SJSA1 (cell line): ENCODE measurements around the gene PDHB. TPM values are rescaled to one million over a fixed set of nuclear protein-coding genes. Genes with fewer than 3 reads are reported as not detected.

Experiments used
- DNase-seq, 2 experiments: peaks; one replicate each; pipeline ENCODE4 v3.0.0-alpha.2; 2015 to 2020; ENCODE audit warnings: low spot score in 2 of 2, low read depth in 1 of 2
- H3K27ac ChIP-seq: fragments of 250-450 bp; sonication (Bioruptor Pico); 2 replicates; pipeline ENCODE4 v1.5.1; 2020; ENCODE audit warnings: mild to moderate bottlenecking, moderate library complexity
- H3K27me3 ChIP-seq: fragments of 250-450 bp; sonication (Bioruptor Pico); replicated peaks from 2 replicates; pipeline ENCODE4 v1.5.1; 2020; ENCODE audit warnings: mild to moderate bottlenecking, moderate library complexity
- H3K36me3 ChIP-seq: fragments of 250-450 bp; sonication (Bioruptor Pico); 2 replicates; pipeline ENCODE4 v1.5.1; 2020; ENCODE audit warnings: mild to moderate bottlenecking
- H3K4me1 ChIP-seq: fragments of 250-450 bp; sonication (Bioruptor Pico); replicated peaks from 2 replicates; pipeline ENCODE4 v1.6.1; 2021; ENCODE audit warnings: mild to moderate bottlenecking
- H3K4me3 ChIP-seq: fragments of 250-450 bp; sonication (Bioruptor Pico); 2 replicates; pipeline ENCODE4 v1.5.1; 2020; ENCODE audit warnings: mild to moderate bottlenecking
- H3K9me3 ChIP-seq: fragments of 250-450 bp; sonication (Bioruptor Pico); replicated peaks from 2 replicates; pipeline ENCODE4 v1.5.1; 2020; ENCODE audit warnings: mild to moderate bottlenecking
- total RNA-seq: library from RNA; depleted of rRNA; stranded (reverse); fragments of >200 nt; shearing (Covaris generic); gene quantifications from 2 replicates; pipeline ENCODE4 v1.2.3, GENCODE V29; 2014

PDHB gene
- total RNA-seq, 1 experiment from 2014 or later: 154 TPM

GRCh38 chr3:58404396-58404795 is 29.2 kb downstream of the PDHB start:
- Histone ChIP-seq H3K27me3 (no peaks in the 10 kb centered on the region), H3K4me1 (no peaks in the 10 kb centered on the region), H3K4me3 (no peak overlapping the region), H3K36me3 (peaks cover 3% of the 10 kb centered on the region; the same call in 1 of the 2 replicates), H3K27ac (no peak overlapping the region), H3K9me3 (no peaks in the 10 kb centered on the region)
- DNase-seq: no peak

DNA sequence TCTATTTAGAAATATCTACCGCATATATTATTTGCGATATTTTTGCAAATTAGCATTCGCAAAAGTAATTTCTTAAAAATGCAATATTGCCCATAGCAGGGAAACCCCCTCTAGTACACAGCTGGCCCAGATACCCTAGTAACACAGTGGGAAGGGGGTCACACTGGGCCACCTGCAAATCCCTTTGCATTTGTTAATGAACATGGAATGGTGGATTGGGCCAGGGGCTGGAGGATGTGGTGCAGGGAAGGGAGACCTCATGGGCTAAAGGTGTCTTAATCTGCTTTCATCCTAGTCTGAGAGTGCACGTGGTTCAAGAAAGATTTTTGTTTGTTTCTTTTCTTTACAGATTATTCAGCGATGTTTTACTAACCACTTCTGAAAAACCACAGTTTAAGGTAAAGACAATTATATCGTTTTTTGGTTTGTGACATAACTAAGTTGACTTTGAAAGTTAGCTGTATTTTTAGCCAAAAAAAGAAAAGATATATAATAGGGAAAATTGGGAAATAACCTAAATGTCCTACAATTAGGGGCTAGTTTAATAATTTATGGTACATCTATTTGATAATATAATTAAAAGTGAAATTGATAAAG is 30.0 kb downstream of the PDHB start:
- H3K27me3 ChIP-seq: no peaks in the 10 kb centered on the region
- peaks cover under 1% of the 10 kb centered on the region; the same call in 1 of the 2 replicates for H3K36me3 ChIP-seq
- H3K4me1 ChIP-seq: no peaks in the 10 kb centered on the region
- H3K27ac ChIP-seq: no peak overlapping the region
- no peak for DNase-seq
- H3K4me3 ChIP-seq: no peak overlapping the region
- H3K9me3 ChIP-seq: no peaks in the 10 kb centered on the region

- DNase-seq: no peak
- Histone ChIP-seq H3K36me3 (peaks cover 11% of the 10 kb centered on the region), H3K4me1 (no peaks in the 10 kb centered on the region), H3K4me3 (no peak overlapping the region), H3K9me3 (no peaks in the 10 kb centered on the region), H3K27me3 (no peaks in the 10 kb centered on the region), H3K27ac (no peak overlapping the region)
Observed at GRCh38 chr3:58398669-58399333, 34.8 kb downstream of the PDHB start.

- H3K4me3 ChIP-seq: no peak overlapping the region
- no peak for DNase-seq
- H3K27me3 ChIP-seq: no peaks in the 10 kb centered on the region
- no peak overlapping the region for H3K27ac ChIP-seq
- H3K4me1 ChIP-seq: no peaks in the 10 kb centered on the region; the same call in 1 of the 2 replicates
- H3K9me3 ChIP-seq: no peaks in the 10 kb centered on the region
- peaks cover 11% of the 10 kb centered on the region for H3K36me3 ChIP-seq
Observed at GRCh38 chr3:58394339-58394738, 39.3 kb downstream of the PDHB start.

GRCh38 chr3:58392181-58392580 is 41.5 kb downstream of the PDHB start:
- H3K4me3 ChIP-seq: no peak overlapping the region
- H3K9me3 ChIP-seq: no peaks in the 10 kb centered on the region
- H3K36me3 ChIP-seq: peaks cover 8% of the 10 kb centered on the region
- no peak overlapping the region for H3K27ac ChIP-seq
- peaks cover 20% of the 10 kb centered on the region for H3K4me1 ChIP-seq
- no peaks in the 10 kb centered on the region for H3K27me3 ChIP-seq
- DNase-seq: no peak

GRCh38 chr3:58391156-58391865 is 42.3 kb downstream of the PDHB start:
- H3K27ac ChIP-seq: no peak overlapping the region
- H3K4me1 ChIP-seq: peaks cover 29% of the 10 kb centered on the region
- H3K36me3 ChIP-seq: peaks cover 5% of the 10 kb centered on the region; the same call in 1 of the 2 replicates
- no peaks in the 10 kb centered on the region for H3K9me3 ChIP-seq
- no peak overlapping the region for H3K4me3 ChIP-seq
- H3K27me3 ChIP-seq: no peaks in the 10 kb centered on the region
- DNase-seq: no peak

DNA sequence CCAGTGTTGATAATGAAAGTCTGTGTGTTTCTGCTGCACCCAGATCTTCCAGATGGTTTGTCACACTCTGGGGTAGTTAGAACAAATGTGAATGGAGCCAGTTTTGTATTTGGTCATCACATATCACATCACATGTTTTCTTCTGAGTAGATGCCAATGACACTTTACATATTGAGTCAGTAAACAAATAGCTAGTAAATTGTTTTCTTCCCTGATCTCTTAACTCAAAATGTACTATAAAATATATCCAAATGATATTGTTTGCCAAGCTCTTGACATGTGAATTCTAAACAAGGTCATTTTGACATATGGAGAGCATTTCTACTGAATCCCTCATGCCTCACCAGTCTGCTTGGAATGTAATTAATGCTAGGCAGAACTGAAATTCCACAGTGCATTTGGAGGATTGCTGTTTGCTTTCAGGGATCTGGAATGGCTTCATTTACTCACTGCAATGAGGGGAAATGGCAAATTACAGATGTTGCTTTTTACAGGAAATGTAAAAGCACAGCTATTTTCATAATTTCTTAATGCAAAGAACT is 45.0 kb downstream of the PDHB start:
- H3K9me3 ChIP-seq: no peaks in the 10 kb centered on the region
- DNase-seq: peak in 1 of 2 experiments; percentile 46
- no peaks in the 10 kb centered on the region for H3K27me3 ChIP-seq
- H3K27ac ChIP-seq: peak overlapping the region; percentile 54; the same call in 1 of the 2 replicates
- H3K4me1 ChIP-seq: peaks cover 44% of the 10 kb centered on the region
- H3K4me3 ChIP-seq: no peak overlapping the region
- H3K36me3 ChIP-seq: no peaks in the 10 kb centered on the region

DNA sequence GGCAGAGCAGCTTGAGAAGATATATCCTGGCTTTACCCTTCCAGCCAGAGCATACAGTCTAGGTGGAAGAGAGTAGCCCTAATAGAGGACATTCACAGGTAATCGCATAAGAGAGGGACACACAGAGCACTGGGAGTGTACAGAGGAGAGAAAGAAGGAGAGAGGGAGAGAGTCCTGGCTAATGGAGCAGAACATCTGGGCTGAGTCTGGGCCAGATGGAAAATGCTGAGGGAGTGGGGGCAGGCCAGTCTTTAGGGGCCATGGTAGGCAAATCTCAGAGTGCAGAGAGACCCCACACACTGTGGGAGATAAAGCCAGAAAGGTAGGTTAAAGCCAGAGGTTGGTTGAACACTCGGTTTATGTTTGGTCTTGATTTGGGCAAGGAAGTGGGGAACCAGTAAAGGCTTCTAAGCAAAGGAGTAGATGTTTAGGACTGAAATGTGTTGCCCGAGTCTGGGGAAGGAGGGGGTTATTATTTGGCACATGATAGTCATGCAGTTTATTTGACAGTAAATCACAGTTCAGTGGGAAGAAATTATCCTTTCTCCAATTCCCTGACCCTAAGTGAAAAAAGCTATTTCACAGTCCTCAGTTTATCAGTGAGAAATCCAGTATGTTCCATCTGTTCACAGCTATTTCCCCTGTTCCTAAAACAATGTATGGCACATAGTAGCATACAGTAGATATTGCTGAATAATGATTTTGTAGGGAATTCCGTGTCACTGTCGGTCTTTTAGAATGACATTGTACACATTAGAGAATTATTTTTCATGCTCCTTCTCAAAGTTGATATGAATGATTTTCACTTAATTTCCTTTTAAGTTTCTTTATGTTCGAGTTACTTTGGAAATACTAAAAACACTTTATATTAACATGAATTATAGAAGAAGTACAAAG is 45.7 kb downstream of the PDHB start:
- Histone ChIP-seq H3K4me3 (no peak overlapping the region), H3K9me3 (no peaks in the 10 kb centered on the region), H3K27ac (peak overlapping the region; percentile 54; the same call in 1 of the 2 replicates), H3K27me3 (no peaks in the 10 kb centered on the region), H3K4me1 (peaks cover 52% of the 10 kb centered on the region), H3K36me3 (no peaks in the 10 kb centered on the region)
- DNase-seq: no peak

DNA sequence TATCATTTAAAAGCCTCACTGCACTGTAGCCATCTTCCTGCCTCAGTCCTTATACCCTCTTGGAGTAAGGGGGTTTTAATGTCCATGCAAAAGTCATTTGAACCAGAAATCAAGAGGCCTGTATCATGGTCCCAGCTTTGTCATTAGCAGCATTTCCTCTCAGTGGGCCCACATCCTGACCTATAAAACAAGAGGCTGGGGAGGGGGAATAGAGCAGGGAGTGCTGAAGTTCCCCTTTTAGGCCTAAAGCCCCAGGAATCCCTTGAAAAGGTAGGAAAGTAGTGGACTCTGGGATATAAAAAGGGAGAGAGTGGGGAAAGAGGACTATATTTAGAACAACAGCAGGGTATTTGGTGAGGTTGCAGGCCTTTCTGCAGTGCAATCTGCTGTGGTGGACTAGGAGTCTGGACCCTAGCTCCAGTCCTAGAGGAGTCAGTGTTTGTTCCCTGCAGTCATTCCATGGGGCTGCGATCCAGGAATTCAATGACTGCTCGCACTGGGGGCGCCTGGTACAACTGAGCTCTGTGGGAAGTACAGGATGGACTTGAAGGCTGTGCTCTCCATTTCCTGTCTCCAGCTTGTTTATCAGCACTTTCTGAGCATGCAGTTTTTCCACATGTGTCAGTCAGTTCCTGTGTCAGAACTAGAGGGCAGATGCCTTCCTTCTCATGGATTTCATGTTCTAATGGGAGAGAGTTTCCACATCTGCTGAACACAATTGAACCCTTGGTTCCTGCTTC is 46.8 kb downstream of the PDHB start:
- H3K9me3 ChIP-seq: no peaks in the 10 kb centered on the region
- H3K27me3 ChIP-seq: no peaks in the 10 kb centered on the region
- 0 out of 2 replicates have a peak, but pooled peaks cover 3% of the 10 kb centered on the region for H3K36me3 ChIP-seq
- peak overlapping the region; percentile 54 for H3K27ac ChIP-seq
- DNase-seq: peak; percentile 44 to 53
- H3K4me3 ChIP-seq: no peak overlapping the region
- peaks cover 52% of the 10 kb centered on the region for H3K4me1 ChIP-seq

DNA sequence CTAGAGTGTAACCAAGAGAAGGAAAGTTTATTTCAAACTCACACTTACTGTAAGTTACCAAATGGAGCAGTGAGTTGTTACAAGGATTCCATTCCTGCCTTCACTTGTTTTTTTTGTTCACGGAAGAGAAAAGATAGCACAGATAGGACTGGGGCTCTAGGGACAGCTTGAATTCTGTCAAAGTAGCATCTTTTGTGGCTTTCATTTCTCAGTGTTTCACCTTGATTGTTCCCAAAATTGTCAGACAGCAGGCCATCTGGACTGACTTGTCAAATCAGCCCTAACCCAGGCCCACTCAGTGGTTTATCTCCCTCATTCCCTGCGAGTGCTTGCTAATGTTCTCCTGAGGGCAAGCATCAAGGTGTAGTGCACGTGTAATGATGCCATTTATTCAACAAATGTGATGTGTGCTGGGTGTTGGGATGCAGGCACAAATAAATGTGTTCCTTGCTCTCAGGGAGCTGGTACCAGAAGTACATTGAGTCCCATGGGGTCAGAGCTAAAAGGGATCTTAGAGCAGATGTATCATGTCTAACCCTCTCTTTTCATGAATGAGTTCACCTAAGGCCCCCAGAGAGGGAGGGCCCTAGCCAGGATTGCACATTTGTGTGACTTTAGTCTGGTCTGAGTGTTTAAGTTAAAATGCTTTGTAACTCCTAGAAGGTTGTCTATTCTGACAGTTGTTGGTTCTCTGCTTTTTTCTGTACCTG is 49.1 kb downstream of the PDHB start:
- Histone ChIP-seq H3K27ac (peak overlapping the region; percentile 52), H3K4me3 (no peak overlapping the region), H3K36me3 (0 out of 2 replicates have a peak, but pooled peaks cover 3% of the 10 kb centered on the region), H3K9me3 (no peaks in the 10 kb centered on the region), H3K27me3 (no peaks in the 10 kb centered on the region), H3K4me1 (peaks cover 52% of the 10 kb centered on the region)
- DNase-seq: no peak

DNA sequence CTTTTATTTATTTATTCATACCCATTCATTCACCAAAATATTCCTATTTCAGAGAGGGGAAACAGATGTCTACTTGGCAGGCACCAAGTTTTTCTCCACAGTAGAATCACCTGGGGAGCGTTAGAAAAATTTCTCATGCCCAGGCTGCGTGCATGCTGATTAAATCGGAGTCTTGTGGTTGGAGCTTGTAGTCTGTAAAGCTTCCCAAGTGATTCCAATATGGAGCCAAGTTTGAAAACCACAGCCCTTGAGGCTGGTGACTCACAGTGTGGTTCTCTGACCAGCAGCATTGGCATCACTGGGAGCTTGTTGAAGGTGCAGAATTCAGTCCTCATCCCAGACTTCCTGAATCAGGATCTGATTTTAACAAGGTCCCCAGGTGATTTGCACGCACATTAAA is 49.7 kb downstream of the PDHB start:
- Histone ChIP-seq H3K36me3 (0 out of 2 replicates have a peak, but pooled peaks cover 3% of the 10 kb centered on the region), H3K27ac (peak overlapping the region; percentile 52), H3K4me3 (no peak overlapping the region), H3K9me3 (no peaks in the 10 kb centered on the region), H3K27me3 (no peaks in the 10 kb centered on the region), H3K4me1 (peaks cover 49% of the 10 kb centered on the region)
- DNase-seq: peak; percentile 79 to 82

- DNase-seq: no peak
- Histone ChIP-seq H3K27me3 (no peaks in the 10 kb centered on the region), H3K4me1 (peaks cover 45% of the 10 kb centered on the region), H3K36me3 (0 out of 2 replicates have a peak, but pooled peaks cover 3% of the 10 kb centered on the region), H3K27ac (peak overlapping the region; percentile 49), H3K4me3 (no peak overlapping the region), H3K9me3 (no peaks in the 10 kb centered on the region)
Observed at GRCh38 chr3:58383476-58383875, 50.2 kb downstream of the PDHB start.
